B cell (primary cell): ENCODE measurements around the gene CDKN2AIPNL. TPM values are rescaled to one million over a fixed set of nuclear protein-coding genes. Genes with fewer than 3 reads are reported as not detected.

ENCODE experiments used
- ATAC-seq: fragments of 200-7000 bp; cut with Tn5 transposase; one replicate; pipeline ENCODE4 v1.10.0; 2021; ENCODE audit warnings: low read depth, mild to moderate bottlenecking, moderate number of reproducible peaks, moderate library complexity
- CTCF ChIA-PET: fragments of 350-600 bp; sonication (Branson Sonifier 250); formaldehyde crosslinking; loops from one replicate; lab custom pipeline; 2021; ENCODE audit warnings: antibody characterized with exemption, inconsistent platforms; lab: Charles Lee
- POLR2A ChIA-PET: fragments of 350-600 bp; sonication (Branson Sonifier 250); formaldehyde crosslinking; loops from one replicate; lab custom pipeline; 2021; ENCODE audit warnings: antibody characterized with exemption; lab: Charles Lee
- DNase-seq: peaks from one replicate; pipeline ENCODE4 v3.0.0; 2013
- H2AFZ ChIP-seq: 2 replicates; pipeline ENCODE4 v1.6.1; 2012; ENCODE audit warnings: mild to moderate bottlenecking, low read depth, low read length; ENCODE audit not compliant: insufficient read depth, poor library complexity, severe bottlenecking
- H3K27ac ChIP-seq, 2 donors: 1 replicate in 1 of 2; 2 replicates in 1 of 2; pipeline ENCODE4 v1.5.1; 2012 to 2013; ENCODE audit warnings: low read length in 2 of 2, mild to moderate bottlenecking in 2 of 2, moderate library complexity in 1 of 2
- H3K27me3 ChIP-seq, 4 experiments: fragments of 200-600 bp in 1 of 4; sonication (generic) in 1 of 4; replicated peaks in 1 of 4; 1 replicate in 2 of 4; 2 replicates in 2 of 4; pipeline versions ENCODE4 v1.6.1 to v1.7.0; 2013 to 2016; ENCODE audit warnings: low read length in 3 of 4, mild to moderate bottlenecking in 2 of 4, mixed read lengths in 1 of 4, moderate library complexity in 1 of 4; ENCODE audit not compliant: insufficient read depth in 4 of 4, control insufficient read depth in 3 of 4; ENCODE audit errors: control extremely low read depth in 1 of 4
- H3K36me3 ChIP-seq, 2 experiments: replicated peaks in 1 of 2; 1 replicate in 1 of 2; 2 replicates in 1 of 2; pipeline versions ENCODE4 v1.6.1 to v1.7.1; 2013; ENCODE audit warnings: low read length in 1 of 2; ENCODE audit not compliant: insufficient read depth in 2 of 2, control insufficient read depth in 1 of 2; ENCODE audit errors: control extremely low read depth in 1 of 2, extremely low read depth in 1 of 2
- H3K4me1 ChIP-seq, 2 donors: fragments of 200-600 bp in 1 of 2; sonication (generic) in 1 of 2; 1 replicate in 1 of 2; 2 replicates in 1 of 2; pipeline versions ENCODE4 v1.5.1 to v1.6.1; 2013 to 2017; ENCODE audit warnings: low read length in 2 of 2; ENCODE audit not compliant: control insufficient read depth in 2 of 2, insufficient read depth in 2 of 2
- H3K4me2 ChIP-seq: replicated peaks from 2 replicates; pipeline ENCODE3; 2012; ENCODE audit warnings: mild to moderate bottlenecking, low read depth, low read length; ENCODE audit not compliant: poor library complexity, severe bottlenecking
- H3K4me3 ChIP-seq, 5 experiments: fragments of 200-600 bp in 1 of 5; sonication (generic) in 1 of 5; 1 replicate in 3 of 5; 2 replicates in 2 of 5; pipeline versions ENCODE4 v1.5.1 to v1.7.0; 2011 to 2016; ENCODE audit warnings: low read length in 4 of 5, mild to moderate bottlenecking in 4 of 5, low read depth in 2 of 5, control low read depth in 1 of 5, moderate library complexity in 1 of 5; ENCODE audit not compliant: insufficient read depth in 1 of 5; ENCODE audit errors: control extremely low read depth in 1 of 5, extremely low read depth in 1 of 5
- H3K79me2 ChIP-seq: fragments of 200-600 bp; sonication (generic); one replicate; pipeline ENCODE4 v1.6.0; 2016; ENCODE audit warnings: low read length; ENCODE audit not compliant: control insufficient read depth, insufficient read depth
- H3K9ac ChIP-seq: fragments of 200-600 bp; sonication (generic); 2 replicates; pipeline ENCODE4 v1.6.1; 2017; ENCODE audit warnings: mild to moderate bottlenecking, low read length, moderate library complexity
- H3K9me3 ChIP-seq, 3 donors: one replicate each; pipeline versions ENCODE4 v1.6.1 to v1.7.1; 2013; ENCODE audit warnings: low read length in 2 of 3; ENCODE audit not compliant: control insufficient read depth in 2 of 3, insufficient read depth in 1 of 3; ENCODE audit errors: control extremely low read depth in 1 of 3
- H4K20me1 ChIP-seq: 2 replicates; pipeline ENCODE4 v1.6.0; 2012; ENCODE audit warnings: mild to moderate bottlenecking, low read length; ENCODE audit not compliant: insufficient read depth, control insufficient read depth, poor library complexity, severe bottlenecking
- H3K27ac Mint-ChIP-seq: one replicate; pipeline ENCODE4 v1.8.0; 2021; ENCODE audit warnings: mixed read lengths
- H3K27me3 Mint-ChIP-seq: one replicate; pipeline ENCODE4 v1.8.0; 2021; ENCODE audit warnings: mixed read lengths
- H3K4me1 Mint-ChIP-seq: one replicate; pipeline ENCODE4 v1.8.0; 2021; ENCODE audit warnings: mixed read lengths
- H3K4me3 Mint-ChIP-seq: one replicate; pipeline ENCODE4 v1.8.0; 2021; ENCODE audit warnings: mixed read lengths
- H3K9me3 Mint-ChIP-seq: one replicate; pipeline ENCODE4 v1.8.0; 2022; ENCODE audit warnings: mixed read lengths; ENCODE audit not compliant: insufficient read depth
- CTCF ChIP-seq: fragments of 200-600 bp; IDR thresholded peaks from one replicate; pipeline ENCODE4 v1.8.0; 2022; ENCODE audit warnings: antibody characterized with exemption, mild to moderate bottlenecking
- EZH2 ChIP-seq: IDR thresholded peaks from 2 replicates; pipeline ENCODE4 v1.6.1; 2012; ENCODE audit warnings: borderline replicate concordance, low read depth, mild to moderate bottlenecking, moderate library complexity, low read length; ENCODE audit not compliant: insufficient read depth, poor library complexity, severe bottlenecking
- WGBS: methylation state at CpG from one replicate; pipeline ENCODE4 v1.1.5; 2013; ENCODE audit warnings: missing lambda C conversion rate; ENCODE audit not compliant: insufficient coverage; 5-methylcytosine and 5-hydroxymethylcytosine counted together
- intact Hi-C: fragments of 100-400 bp; cut with micrococcal nuclease; formaldehyde crosslinking; loops from one replicate; pipeline ENCODE4 v1.10.0; 2022
- polyA plus RNA-seq: library from polyadenylated mRNA; depleted of rRNA; stranded (reverse); fragments of >200 nt; gene quantifications from 2 replicates; pipeline ENCODE4 v1.2.3, GENCODE V29; 2012
- total RNA-seq, 2 donors: library from RNA; stranded (reverse); fragments of 120-200 nt in 1 of 2; gene quantifications; 1 replicate in 1 of 2; 2 replicates in 1 of 2; pipeline versions ENCODE4 v1.2.3 to v1.2.4, GENCODE V29; 2013 to 2022

CDKN2AIPNL gene
- total and polyA plus RNA-seq, 2 donors (not counting 1 experiment from before 2014, with no cell fraction given) = 11.2 to 17.2 TPM

GRCh38 chr5:134456825-134457224 is 45.1 kb upstream of the CDKN2AIPNL start:
- no peak for DNase-seq
- no peak overlapping the region for H3K4me3 Mint-ChIP-seq
- no peaks in the 10 kb centered on the region for H3K27me3 Mint-ChIP-seq
- no peak overlapping the region for H3K4me2 ChIP-seq
- H3K4me1 ChIP-seq = no peaks in the 10 kb centered on the region
- no peak overlapping the region for H2AFZ ChIP-seq
- H3K79me2 ChIP-seq = no peaks in the 10 kb centered on the region
- CTCF ChIA-PET = no interaction called here
- H3K27ac Mint-ChIP-seq = no peak overlapping the region
- intact Hi-C loops = no loop called here
- no peaks in the 10 kb centered on the region for H3K36me3 ChIP-seq
- POLR2A ChIA-PET = no interaction called here
- no peaks in the 10 kb centered on the region for H3K27me3 ChIP-seq
- H3K4me3 ChIP-seq = no peak overlapping the region
- TF ChIP-seq CTCF (no peak), EZH2 (no peak)
- peaks cover 3% of the 10 kb centered on the region for H3K4me1 Mint-ChIP-seq
- H3K27ac ChIP-seq = no peak overlapping the region
- no peak for ATAC-seq
- H3K9me3 Mint-ChIP-seq = no peaks in the 10 kb centered on the region
- WGBS = 70% methylated on average over 4 of the region's 4 CpGs
- no peaks in the 10 kb centered on the region for H4K20me1 ChIP-seq
- H3K9me3 ChIP-seq = peaks cover 0 to 4% (median 0%) of the 10 kb centered on the region in 3 donors
- no peak overlapping the region for H3K9ac ChIP-seq

GRCh38 chr5:134455466-134455865 is 43.8 kb upstream of the CDKN2AIPNL start:
- no peaks in the 10 kb centered on the region for H3K27me3 Mint-ChIP-seq
- no peak overlapping the region for H3K4me3 Mint-ChIP-seq
- H3K9me3 ChIP-seq = peaks cover 0 to 2% (median 0%) of the 10 kb centered on the region in 3 donors
- H3K9ac ChIP-seq = no peak overlapping the region
- H3K27me3 ChIP-seq = no peaks in the 10 kb centered on the region
- no peak overlapping the region for H3K27ac ChIP-seq
- H3K36me3 ChIP-seq = no peaks in the 10 kb centered on the region
- no peaks in the 10 kb centered on the region for H3K4me1 ChIP-seq
- no peak overlapping the region for H3K4me2 ChIP-seq
- TF ChIP-seq CTCF (no peak), EZH2 (no peak)
- 100% methylated on average over 1 of the region's 8 CpGs for WGBS
- H3K9me3 Mint-ChIP-seq = no peaks in the 10 kb centered on the region
- no peak overlapping the region for H3K27ac Mint-ChIP-seq
- H2AFZ ChIP-seq = no peak overlapping the region
- H3K79me2 ChIP-seq = no peaks in the 10 kb centered on the region
- DNase-seq (no peak), ATAC-seq (no peak)
- POLR2A ChIA-PET = no interaction called here
- CTCF ChIA-PET = interaction anchor here (0.9 kb wide), 1 partner anchor 13 kb away, joined by 3 read pairs; no protein-coding TSS in a partner anchor
- intact Hi-C loops = no loop called here
- no peaks in the 10 kb centered on the region for H4K20me1 ChIP-seq
- H3K4me1 Mint-ChIP-seq = no peaks in the 10 kb centered on the region
- no peak overlapping the region for H3K4me3 ChIP-seq
